Nephron (organoid): ENCODE measurements around the gene CTXN2.

Experiments
- H3K27ac Mint-ChIP-seq, 3 experiments: 2 replicates each; pipeline ENCODE4 v1.8.0; 2020; ENCODE audit warnings: mixed read lengths in 3 of 3, mild to moderate bottlenecking in 2 of 3, moderate library complexity in 1 of 3
- H3K27me3 Mint-ChIP-seq: 2 replicates; pipeline ENCODE4 v1.8.0; 2021; ENCODE audit warnings: low read depth, mild to moderate bottlenecking, moderate library complexity, mixed read lengths
- H3K36me3 Mint-ChIP-seq: 2 replicates; pipeline ENCODE4 v1.8.0; 2020; ENCODE audit warnings: low read depth, mixed read lengths
- H3K4me1 Mint-ChIP-seq: 2 replicates; pipeline ENCODE4 v1.8.0; 2020; ENCODE audit warnings: mixed read lengths
- H3K4me3 Mint-ChIP-seq, 3 experiments: 2 replicates each; pipeline ENCODE4 v1.8.0; 2020; ENCODE audit warnings: mild to moderate bottlenecking in 3 of 3, mixed read lengths in 3 of 3, moderate library complexity in 2 of 3
- H3K9me3 Mint-ChIP-seq: 2 replicates; pipeline ENCODE4 v1.8.0; 2020; ENCODE audit warnings: mixed read lengths
- CTCF ChIP-seq, 3 experiments: fragments of 200-600 bp; sonication (generic); IDR thresholded peaks; one replicate each; pipeline ENCODE4 v1.5.0; 2021; ENCODE audit warnings: antibody characterized with exemption in 3 of 3; ENCODE audit not compliant: unreplicated experiment in 3 of 3

CTXN2 gene

GRCh38 chr15:48191574-48192225 is at the start of gene CTXN2:
Gene CTXN2 (plus strand): TSS chr15:48191665. CDS start chr15:48201301, 9,636 bp downstream.
- no peak for TF ChIP-seq CTCF (IDR thresholded peaks at IDR 0.05; ENCODE audit: unreplicated experiment in 3 of 3)
- peaks cover 4% of the 10 kb centered on the region for H3K4me1 Mint-ChIP-seq
- no peak within 1 kb of the TSS for H3K27ac Mint-ChIP-seq
- no peaks in the 10 kb centered on the region for H3K9me3 Mint-ChIP-seq
- peaks cover 24% of the 10 kb centered on the region for H3K27me3 Mint-ChIP-seq
- peak within 1 kb of the TSS; percentile 62 to 75 (median 73) for H3K4me3 Mint-ChIP-seq
- H3K36me3 Mint-ChIP-seq, result no peaks in the 10 kb centered on the region

- H3K36me3 Mint-ChIP-seq, result peaks cover 19% of the 10 kb centered on the region
- TF ChIP-seq CTCF (IDR thresholded peaks at IDR 0.05; ENCODE audit: unreplicated experiment in 3 of 3), result no peak
- H3K9me3 Mint-ChIP-seq, result no peaks in the 10 kb centered on the region
- H3K4me3 Mint-ChIP-seq, result no peak overlapping the region
- H3K4me1 Mint-ChIP-seq, result peaks cover 23% of the 10 kb centered on the region
- no peaks in the 10 kb centered on the region for H3K27me3 Mint-ChIP-seq
- H3K27ac Mint-ChIP-seq, result peak overlapping the region in 1 of 3 experiments; percentile 22
These were observed 47.6 kb upstream of the CTXN2 start for GRCh38 chr15:48143856-48144255.

GRCh38 chr15:48144889-48145288 is 46.6 kb upstream of the CTXN2 start:
- H3K36me3 Mint-ChIP-seq, result peaks cover 27% of the 10 kb centered on the region
- no peak for TF ChIP-seq CTCF (IDR thresholded peaks at IDR 0.05; ENCODE audit: unreplicated experiment in 3 of 3)
- H3K27ac Mint-ChIP-seq, result peak overlapping the region; percentile 9 to 53 (median 17)
- no peak overlapping the region for H3K4me3 Mint-ChIP-seq
- H3K4me1 Mint-ChIP-seq, result peaks cover 23% of the 10 kb centered on the region
- no peaks in the 10 kb centered on the region for H3K9me3 Mint-ChIP-seq
- no peaks in the 10 kb centered on the region for H3K27me3 Mint-ChIP-seq

GRCh38 chr15:48145923-48146322 is 45.5 kb upstream of the CTXN2 start:
- peaks cover 23% of the 10 kb centered on the region for H3K4me1 Mint-ChIP-seq
- H3K27ac Mint-ChIP-seq, result peak overlapping the region in 1 of 3 experiments; percentile 53
- TF ChIP-seq CTCF (IDR thresholded peaks at IDR 0.05; ENCODE audit: unreplicated experiment in 3 of 3), result no peak
- H3K4me3 Mint-ChIP-seq, result no peak overlapping the region
- peaks cover 31% of the 10 kb centered on the region for H3K36me3 Mint-ChIP-seq
- H3K27me3 Mint-ChIP-seq, result no peaks in the 10 kb centered on the region
- no peaks in the 10 kb centered on the region for H3K9me3 Mint-ChIP-seq

- peaks cover 35% of the 10 kb centered on the region for H3K36me3 Mint-ChIP-seq
- no peaks in the 10 kb centered on the region for H3K9me3 Mint-ChIP-seq
- no peak overlapping the region for H3K27ac Mint-ChIP-seq
- no peak for TF ChIP-seq CTCF (IDR thresholded peaks at IDR 0.05; ENCODE audit: unreplicated experiment in 3 of 3)
- H3K27me3 Mint-ChIP-seq, result no peaks in the 10 kb centered on the region
- no peak overlapping the region for H3K4me3 Mint-ChIP-seq
- H3K4me1 Mint-ChIP-seq, result peaks cover 23% of the 10 kb centered on the region
These were observed 44.1 kb upstream of the CTXN2 start for GRCh38 chr15:48147358-48147757.

GRCh38 chr15:48149858-48150257 is 41.6 kb upstream of the CTXN2 start:
- Mint-ChIP-seq H3K4me1 (peaks cover 9% of the 10 kb centered on the region), H3K36me3 (peaks cover 43% of the 10 kb centered on the region), H3K9me3 (no peaks in the 10 kb centered on the region), H3K4me3 (no peak overlapping the region), H3K27ac (no peak overlapping the region), H3K27me3 (no peaks in the 10 kb centered on the region)
- no peak for TF ChIP-seq CTCF (IDR thresholded peaks at IDR 0.05; ENCODE audit: unreplicated experiment in 3 of 3)
